Measurements from ENCODE around the gene FOS.

GRCh38 chr14:75295491-75296345 is 17.1 kb downstream of the FOS start:
- TF ChIP-seq CTCF (tag by site-specific recombination; IDR thresholded peaks at IDR 0.05): peak; percentile 84
- no peak for TF ChIP-seq ZNF157 (tag by site-specific recombination; IDR thresholded peaks at IDR 0.05)
- TF ChIP-seq, protein P1, sequence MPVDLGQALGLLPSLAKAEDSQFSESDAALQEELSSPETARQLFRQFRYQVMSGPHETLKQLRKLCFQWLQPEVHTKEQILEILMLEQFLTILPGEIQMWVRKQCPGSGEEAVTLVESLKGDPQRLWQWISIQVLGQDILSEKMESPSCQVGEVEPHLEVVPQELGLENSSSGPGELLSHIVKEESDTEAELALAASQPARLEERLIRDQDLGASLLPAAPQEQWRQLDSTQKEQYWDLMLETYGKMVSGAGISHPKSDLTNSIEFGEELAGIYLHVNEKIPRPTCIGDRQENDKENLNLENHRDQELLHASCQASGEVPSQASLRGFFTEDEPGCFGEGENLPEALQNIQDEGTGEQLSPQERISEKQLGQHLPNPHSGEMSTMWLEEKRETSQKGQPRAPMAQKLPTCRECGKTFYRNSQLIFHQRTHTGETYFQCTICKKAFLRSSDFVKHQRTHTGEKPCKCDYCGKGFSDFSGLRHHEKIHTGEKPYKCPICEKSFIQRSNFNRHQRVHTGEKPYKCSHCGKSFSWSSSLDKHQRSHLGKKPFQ (tag by site-specific recombination; IDR thresholded peaks at IDR 0.05): no peak
- no peak; the same call in 1 of the 2 replicates for TF ChIP-seq ZNF768 (tag by site-specific recombination; IDR thresholded peaks at IDR 0.05)
- TF ChIP-seq ZNF175 (tag by site-specific recombination; IDR thresholded peaks at IDR 0.05): no peak
- TF ChIP-seq, protein P2, sequence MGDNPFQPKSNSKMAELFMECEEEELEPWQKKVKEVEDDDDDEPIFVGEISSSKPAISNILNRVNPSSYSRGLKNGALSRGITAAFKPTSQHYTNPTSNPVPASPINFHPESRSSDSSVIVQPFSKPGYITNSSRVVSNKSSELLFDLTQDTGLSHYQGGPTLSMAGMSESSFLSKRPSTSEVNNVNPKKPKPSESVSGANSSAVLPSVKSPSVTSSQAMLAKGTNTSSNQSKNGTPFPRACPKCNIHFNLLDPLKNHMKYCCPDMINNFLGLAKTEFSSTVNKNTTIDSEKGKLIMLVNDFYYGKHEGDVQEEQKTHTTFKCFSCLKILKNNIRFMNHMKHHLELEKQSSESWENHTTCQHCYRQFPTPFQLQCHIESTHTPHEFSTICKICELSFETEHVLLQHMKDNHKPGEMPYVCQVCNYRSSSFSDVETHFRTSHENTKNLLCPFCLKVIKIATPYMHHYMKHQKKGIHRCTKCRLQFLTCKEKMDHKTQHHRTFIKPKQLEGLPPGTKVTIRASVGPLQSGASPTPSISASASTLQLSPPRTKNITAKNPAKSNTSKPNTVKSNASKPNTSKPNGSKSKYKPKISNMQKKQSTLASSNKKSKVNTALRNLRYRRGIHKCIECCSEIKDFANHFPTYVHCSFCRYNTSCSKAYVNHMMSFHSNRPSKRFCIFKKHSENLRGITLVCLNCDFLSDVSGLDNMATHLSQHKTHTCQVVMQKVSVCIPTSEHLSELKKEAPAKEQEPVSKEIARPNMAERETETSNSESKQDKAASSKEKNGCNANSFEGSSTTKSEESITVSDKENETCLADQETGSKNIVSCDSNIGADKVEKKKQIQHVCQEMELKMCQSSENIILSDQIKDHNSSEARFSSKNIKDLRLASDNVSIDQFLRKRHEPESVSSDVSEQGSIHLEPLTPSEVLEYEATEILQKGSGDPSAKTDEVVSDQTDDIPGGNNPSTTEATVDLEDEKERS (tag by site-specific recombination; IDR thresholded peaks at IDR 0.05): no peak
- no peak for TF ChIP-seq HOXD13 (CRISPR knock-in tag; IDR thresholded peaks at IDR 0.05; ENCODE audit: borderline replicate concordance)
- no peak for TF ChIP-seq ZNF391 (tag by site-specific recombination; IDR thresholded peaks at IDR 0.05; ENCODE audit: borderline replicate concordance, low read depth)
- no peak for TF ChIP-seq ZFP37 (tag by site-specific recombination; IDR thresholded peaks at IDR 0.05)
- no peak for TF ChIP-seq YY2 (tag by site-specific recombination; IDR thresholded peaks at IDR 0.05)
